GM19438 (cell line): ENCODE results near the gene CALHM2.
"Not testable (repeated sequence)": the region's sequence is repeated elsewhere in the genome, so short reads cannot be mapped to it uniquely, and the experiment has no call there.

ENCODE experiments used
- ATAC-seq: cut with Tn5 transposase; IDR thresholded peaks from one replicate; pipeline ENCODE4 v1.9.1; 2021; ENCODE audit warnings: low read depth; ENCODE audit not compliant: unreplicated experiment

Gene CALHM2

DNA sequence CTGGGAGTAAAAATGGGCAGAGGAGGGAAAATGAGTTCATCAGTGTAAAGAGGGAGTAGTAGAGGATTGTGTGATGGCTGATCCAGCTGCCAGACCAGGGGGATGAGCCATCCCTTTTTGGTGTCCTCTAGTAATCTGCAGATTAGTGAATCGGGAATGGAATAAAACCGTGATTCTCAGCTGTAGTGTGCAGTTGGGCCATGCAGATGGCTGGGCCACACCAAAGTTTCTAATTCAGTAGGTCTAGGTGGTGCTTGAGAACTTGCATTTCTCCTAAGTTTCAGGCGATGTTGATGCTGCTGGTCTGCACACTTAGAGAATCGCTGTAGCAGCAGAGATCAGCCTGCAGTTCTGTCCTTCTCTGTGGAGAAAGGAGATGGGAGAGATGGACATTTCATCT, 33.1 kb downstream of the CALHM2 start:
- ATAC-seq, result no peak

DNA sequence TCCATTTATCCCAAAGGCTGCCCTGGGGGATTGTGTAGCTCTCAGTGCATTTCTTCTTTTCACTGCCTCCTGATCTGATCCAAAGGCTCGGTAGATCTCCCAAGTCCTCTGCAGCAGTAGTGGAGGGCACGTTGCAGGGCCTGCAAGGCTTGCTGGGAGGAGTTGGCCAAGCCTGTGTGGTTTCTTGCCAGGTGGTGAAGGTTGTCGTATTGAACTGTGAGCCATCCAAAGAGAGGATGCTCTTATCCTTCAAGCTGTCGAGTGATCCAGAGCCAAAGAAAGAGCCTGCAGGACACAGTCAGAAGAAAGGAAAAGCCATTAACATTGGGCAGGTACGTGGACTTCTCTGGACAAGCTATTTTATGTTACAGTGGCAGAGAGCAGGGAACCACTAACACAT, 34.6 kb downstream of the CALHM2 start:
- ATAC-seq, result no peak

DNA sequence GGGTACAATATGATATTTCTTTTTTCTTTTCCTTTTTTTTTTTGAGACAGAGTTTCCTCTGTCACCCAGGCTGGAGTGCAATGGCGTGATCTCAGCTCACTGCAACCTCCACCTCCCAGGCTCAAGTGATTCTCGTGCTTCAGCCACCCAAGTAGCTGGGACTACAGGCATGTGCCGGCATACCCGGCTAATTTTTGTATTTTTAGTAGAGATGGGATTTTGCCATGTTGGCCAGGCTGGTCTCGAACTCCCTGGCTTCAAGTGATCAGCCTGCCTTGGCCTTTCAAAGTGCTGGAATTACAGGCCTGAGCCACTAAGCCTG, 35.1 kb downstream of the CALHM2 start:
- ATAC-seq, result not testable (repeated sequence)

DNA sequence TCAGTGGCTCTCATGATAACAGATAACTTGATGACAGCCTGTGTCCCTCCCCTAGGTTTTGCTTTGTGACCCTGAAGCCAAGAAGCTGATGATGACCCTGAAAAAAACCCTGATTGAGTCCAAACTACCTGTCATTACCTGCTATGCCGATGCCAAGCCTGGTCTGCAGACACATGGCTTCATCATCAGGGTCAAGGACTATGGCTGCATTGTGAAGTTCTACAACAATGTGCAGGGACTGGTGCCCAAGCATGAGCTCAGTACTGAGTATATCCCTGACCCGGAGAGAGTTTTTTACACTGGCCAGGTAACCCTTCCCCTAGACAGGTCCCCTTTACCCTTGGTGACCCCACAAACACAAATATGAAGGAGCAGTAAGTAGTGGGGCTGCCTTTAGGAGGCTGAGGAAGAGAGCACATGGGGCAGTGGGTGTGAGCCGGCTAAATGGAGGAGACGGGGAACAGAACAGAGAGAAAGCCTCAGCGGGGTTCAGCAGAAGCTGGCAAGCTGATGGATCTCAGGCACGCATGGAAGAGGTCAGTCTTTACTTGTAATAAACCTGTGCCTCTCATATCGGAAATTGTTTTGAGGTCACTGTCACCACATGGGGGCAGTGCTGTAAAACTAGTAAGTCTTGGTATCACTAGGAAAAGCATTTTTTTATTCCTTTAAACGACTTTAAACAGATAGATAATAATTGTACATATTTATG, 35.6 kb downstream of the CALHM2 start:
- ATAC-seq, result no peak

DNA sequence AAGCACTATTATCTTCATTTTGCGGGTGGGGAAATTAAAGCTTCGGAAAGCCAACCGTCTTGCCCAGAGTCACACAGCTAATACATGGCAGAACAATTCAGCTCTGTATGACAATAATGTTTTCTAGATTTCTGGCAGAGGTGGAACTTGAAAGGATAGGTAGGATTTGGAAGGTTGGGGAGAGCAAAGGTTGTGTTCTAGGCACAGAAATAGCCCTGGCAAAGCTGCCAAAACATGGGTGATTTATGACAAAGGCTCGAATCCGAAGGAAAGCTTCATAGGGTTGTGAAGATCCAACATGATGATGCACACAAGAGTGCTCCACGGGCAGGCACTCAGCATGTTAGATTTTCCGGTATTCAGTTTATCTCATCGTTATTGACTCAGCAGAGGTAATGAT, 36.6 kb downstream of the CALHM2 start:
- ATAC-seq, result no peak

DNA sequence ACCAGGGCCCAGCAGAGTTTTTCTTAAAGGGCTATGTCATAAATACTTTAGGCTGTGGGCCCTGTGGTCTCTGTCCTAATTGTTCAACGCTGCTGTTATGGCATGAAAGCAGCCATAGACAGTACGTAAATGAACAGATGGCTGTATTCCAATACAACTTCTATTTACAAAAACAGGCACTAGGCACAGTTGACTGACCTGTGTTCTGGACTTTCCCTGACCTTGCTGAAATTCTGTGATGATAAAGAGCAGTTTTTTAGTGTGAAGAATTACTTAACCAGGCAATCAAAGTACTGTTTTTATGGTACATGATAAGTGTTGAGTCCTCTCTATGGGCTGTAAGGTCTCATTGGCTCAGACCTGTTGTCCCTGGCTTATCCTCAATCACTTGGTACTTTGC, 38.6 kb downstream of the CALHM2 start:
- no peak for ATAC-seq

DNA sequence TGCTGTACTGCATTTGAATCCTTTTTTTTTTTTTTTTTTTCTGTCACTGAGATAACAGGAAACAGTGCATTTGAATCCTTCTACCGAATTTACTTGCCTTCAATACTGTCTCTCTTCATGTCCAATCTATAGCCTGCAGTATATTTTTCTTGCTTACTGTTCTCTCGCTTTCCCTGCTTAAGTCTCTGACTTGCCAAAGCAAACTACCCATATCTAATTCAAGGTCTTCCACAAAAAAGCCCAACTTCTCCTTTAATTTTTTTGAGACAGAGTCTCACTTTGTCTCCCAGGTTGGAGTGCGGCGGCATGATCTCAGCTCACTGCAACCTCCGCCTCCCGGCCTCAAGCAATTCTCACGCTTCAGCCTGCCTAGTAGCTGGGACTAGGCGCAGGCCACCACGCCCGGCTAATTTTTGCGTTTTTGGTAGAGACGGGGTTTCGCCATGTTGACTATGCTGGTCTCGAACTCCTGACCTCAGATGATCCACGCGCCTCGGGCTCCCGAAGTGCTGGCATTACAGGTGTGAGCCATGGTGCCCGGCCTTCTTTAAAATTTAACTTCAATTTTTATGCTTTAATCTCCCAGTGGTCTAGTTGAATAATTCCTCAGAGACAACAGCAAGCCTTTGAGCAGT, 54.9 kb downstream of the CALHM2 start:
- ATAC-seq, result no peak

DNA sequence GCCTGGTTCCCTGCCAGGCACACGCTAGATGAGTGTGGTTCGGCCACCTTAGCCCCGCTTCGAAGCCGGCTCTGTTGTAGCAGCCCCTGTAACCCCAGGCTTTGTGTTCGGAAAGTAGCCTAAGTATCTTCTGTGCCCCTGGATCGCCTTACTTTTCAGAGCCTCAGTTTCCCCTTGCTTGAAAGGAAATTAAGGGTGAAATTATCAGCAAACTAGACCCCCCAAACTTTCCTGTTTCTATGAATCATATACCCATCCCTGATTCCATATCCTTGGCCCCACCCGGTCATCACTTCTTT, 55.4 kb downstream of the CALHM2 start:
- ATAC-seq, result no peak
